ENCODE results near the gene STIM2.
"Not testable (repeated sequence)": the region's sequence is repeated elsewhere in the genome, so short reads cannot be mapped to it uniquely, and the experiment has no call there.

STIM2 gene

GRCh38 chr4:26892480-26893150, 32.0 kb downstream of the STIM2 start:
- Histone ChIP-seq H3K4me3 (no peak overlapping the region), H3K27ac (no peak overlapping the region), H3K36me3 (ENCODE audit: insufficient read depth, low read length) (no peaks in the 10 kb centered on the region), H3K9ac (ENCODE audit: insufficient read length) (no peak overlapping the region), H3K9me3 (ENCODE audit: low read depth, low read length) (no peaks in the 10 kb centered on the region)
- no peak for DNase-seq (ENCODE audit: low read depth, low spot score)
- TF ChIP-seq FOXP2 (optimal IDR thresholded peaks at IDR 0.05; ENCODE audit: control extremely low read depth, extremely low read length, insufficient read depth) (no peak), POLR2AphosphoS5 (IDR thresholded peaks at IDR 0.05; ENCODE audit: borderline replicate concordance, low read depth, low read length) (no peak), EZH2 (IDR thresholded peaks at IDR 0.05) (no peak)

- Histone ChIP-seq H3K4me3 (no peak overlapping the region), H3K36me3 (ENCODE audit: insufficient read depth, low read length) (no peaks in the 10 kb centered on the region), H3K27ac (no peak overlapping the region), H3K9ac (ENCODE audit: insufficient read length) (no peak overlapping the region), H3K9me3 (ENCODE audit: low read depth, low read length) (no peaks in the 10 kb centered on the region)
- no peak for TF ChIP-seq POLR2AphosphoS5 (IDR thresholded peaks at IDR 0.05; ENCODE audit: borderline replicate concordance, low read depth, low read length)
- no peak for TF ChIP-seq EZH2 (IDR thresholded peaks at IDR 0.05)
- no peak for TF ChIP-seq FOXP2 (optimal IDR thresholded peaks at IDR 0.05; ENCODE audit: control extremely low read depth, extremely low read length, insufficient read depth)
- DNase-seq (ENCODE audit: low read depth, low spot score), result no peak
Observed at GRCh38 chr4:26893491-26893890, 32.9 kb downstream of the STIM2 start.

- H3K9ac ChIP-seq (ENCODE audit: insufficient read length); H3K27ac ChIP-seq; H3K36me3 ChIP-seq (ENCODE audit: insufficient read depth, low read length); DNase-seq (ENCODE audit: low read depth, low spot score); H3K4me3 ChIP-seq; H3K9me3 ChIP-seq (ENCODE audit: low read depth, low read length): not testable (repeated sequence)
Observed at GRCh38 chr4:26894881-26895280, 34.2 kb downstream of the STIM2 start.

- TF ChIP-seq POLR2AphosphoS5 (IDR thresholded peaks at IDR 0.05; ENCODE audit: borderline replicate concordance, low read depth, low read length), result no peak
- no peak for TF ChIP-seq EZH2 (IDR thresholded peaks at IDR 0.05)
- TF ChIP-seq FOXP2 (optimal IDR thresholded peaks at IDR 0.05; ENCODE audit: control extremely low read depth, extremely low read length, insufficient read depth), result no peak
- Histone ChIP-seq H3K9me3 (ENCODE audit: low read depth, low read length) (no peaks in the 10 kb centered on the region), H3K4me3 (no peak overlapping the region), H3K27ac (no peak overlapping the region), H3K9ac (ENCODE audit: insufficient read length) (no peak overlapping the region), H3K36me3 (ENCODE audit: insufficient read depth, low read length) (no peaks in the 10 kb centered on the region)
- DNase-seq (ENCODE audit: low read depth, low spot score), result no peak
Observed at GRCh38 chr4:26896636-26897035, 36.0 kb downstream of the STIM2 start.

GRCh38 chr4:26899991-26900390, 39.4 kb downstream of the STIM2 start:
- no peak for DNase-seq (ENCODE audit: low read depth, low spot score)
- Histone ChIP-seq H3K27ac (no peak overlapping the region), H3K4me3 (no peak overlapping the region), H3K36me3 (ENCODE audit: insufficient read depth, low read length) (no peaks in the 10 kb centered on the region), H3K9me3 (ENCODE audit: low read depth, low read length) (no peaks in the 10 kb centered on the region), H3K9ac (ENCODE audit: insufficient read length) (no peak overlapping the region)
- TF ChIP-seq EZH2 (IDR thresholded peaks at IDR 0.05) (no peak), POLR2AphosphoS5 (IDR thresholded peaks at IDR 0.05; ENCODE audit: borderline replicate concordance, low read depth, low read length) (no peak), FOXP2 (optimal IDR thresholded peaks at IDR 0.05; ENCODE audit: control extremely low read depth, extremely low read length, insufficient read depth) (no peak)

GRCh38 chr4:26900765-26901164, 40.1 kb downstream of the STIM2 start:
- TF ChIP-seq FOXP2 (optimal IDR thresholded peaks at IDR 0.05; ENCODE audit: control extremely low read depth, extremely low read length, insufficient read depth), result no peak
- Histone ChIP-seq H3K9ac (ENCODE audit: insufficient read length) (no peak overlapping the region), H3K27ac (no peak overlapping the region), H3K36me3 (ENCODE audit: insufficient read depth, low read length) (no peaks in the 10 kb centered on the region), H3K4me3 (peak overlapping the region; percentile 52), H3K9me3 (ENCODE audit: low read depth, low read length) (no peaks in the 10 kb centered on the region)
- DNase-seq (ENCODE audit: low read depth, low spot score), result no peak

GRCh38 chr4:26905172-26905571, 44.5 kb downstream of the STIM2 start:
- no peaks in the 10 kb centered on the region for H3K36me3 ChIP-seq (ENCODE audit: insufficient read depth, low read length)
- H3K9me3 ChIP-seq (ENCODE audit: low read depth, low read length), result no peaks in the 10 kb centered on the region
- H3K9ac ChIP-seq (ENCODE audit: insufficient read length), result no peak overlapping the region
- H3K27ac ChIP-seq, result no peak overlapping the region
- H3K4me3 ChIP-seq, result no peak overlapping the region
- no peak for DNase-seq (ENCODE audit: low read depth, low spot score)
- TF ChIP-seq FOXP2 (optimal IDR thresholded peaks at IDR 0.05; ENCODE audit: control extremely low read depth, extremely low read length, insufficient read depth) (no peak), POLR2AphosphoS5 (IDR thresholded peaks at IDR 0.05; ENCODE audit: borderline replicate concordance, low read depth, low read length) (no peak), EZH2 (IDR thresholded peaks at IDR 0.05) (no peak)

GRCh38 chr4:26907731-26908599, 47.3 kb downstream of the STIM2 start:
- no peak overlapping the region for H3K4me3 ChIP-seq
- H3K27ac ChIP-seq, result no peak overlapping the region

More at GRCh38 chr4:26907731-26908599, 47.3 kb downstream of the STIM2 start:
- no peak for DNase-seq (ENCODE audit: low read depth, low spot score)
- H3K9ac ChIP-seq (ENCODE audit: insufficient read length), result no peak overlapping the region
- H3K36me3 ChIP-seq (ENCODE audit: insufficient read depth, low read length), result no peaks in the 10 kb centered on the region
- H3K9me3 ChIP-seq (ENCODE audit: low read depth, low read length), result no peaks in the 10 kb centered on the region
- no peak for TF ChIP-seq POLR2AphosphoS5 (IDR thresholded peaks at IDR 0.05; ENCODE audit: borderline replicate concordance, low read depth, low read length)
- no peak for TF ChIP-seq EZH2 (IDR thresholded peaks at IDR 0.05)
- TF ChIP-seq FOXP2 (optimal IDR thresholded peaks at IDR 0.05; ENCODE audit: control extremely low read depth, extremely low read length, insufficient read depth), result no peak

All from SK-N-MC (cell line).